NCI-H526 (cell line): ENCODE results near the gene ZNF892.
A peak's percentile ranks its signal among the peaks of the same experiment; 100 is the strongest.

ENCODE experiments used
- DNase-seq, 2 experiments: peaks; one replicate each; lab custom pipeline; 2025; lab: John Stamatoyannopoulos, UW

ZNF892 gene

DNA sequence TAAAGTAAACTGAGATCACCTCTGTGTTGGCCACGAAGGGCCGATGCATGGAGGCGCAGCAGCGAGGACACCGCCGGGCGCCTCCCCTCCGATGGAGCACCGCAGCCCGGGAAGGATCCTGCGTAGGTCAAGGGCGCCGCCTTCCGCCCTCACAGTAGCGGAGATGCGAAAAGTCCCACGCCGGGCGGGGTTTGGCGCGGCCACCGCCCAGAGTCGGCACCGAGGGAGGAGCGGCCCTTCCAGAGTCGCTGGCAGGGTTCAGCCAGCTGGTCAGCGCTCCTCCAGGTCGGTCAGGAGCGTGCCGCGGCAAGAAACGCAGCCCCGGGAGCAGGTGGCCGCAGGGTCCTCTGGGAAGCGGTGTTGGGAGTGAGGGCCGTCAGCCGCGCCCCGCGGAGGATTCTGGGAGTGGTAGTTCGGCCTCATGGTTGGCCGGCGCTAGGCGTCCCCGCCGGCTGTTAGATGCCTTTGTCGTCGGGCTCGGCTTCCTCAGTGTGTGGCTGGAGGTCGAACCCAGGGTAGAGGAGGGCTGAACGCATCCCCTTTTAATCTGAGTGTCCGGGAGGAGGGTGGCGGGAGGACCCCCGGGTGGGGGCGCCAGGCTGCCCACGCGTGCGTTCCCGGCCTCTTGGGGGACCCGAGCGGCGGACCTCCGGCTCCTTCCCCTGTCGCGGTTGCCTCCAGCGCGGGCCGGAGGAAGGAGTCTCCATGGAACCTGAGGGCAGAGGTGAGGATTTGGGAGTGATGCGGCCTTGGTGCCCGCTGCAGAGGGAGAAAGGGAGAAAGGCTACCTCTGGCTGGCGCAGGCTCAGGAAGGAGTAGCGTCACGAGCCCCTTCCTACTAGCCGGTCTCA is at the start of gene ZNF892:
ZNF892 (plus strand) TSS at position 411 of the 851 bp plus-strand sequence; CDS start at position 706, 295 bp downstream.
- DNase-seq: peak; percentile 83 to 95

GRCh38 chr2:95158441-95158840 is 48.9 kb upstream of the ZNF892 start:
- DNase-seq: peak in 1 of 2 experiments; percentile 4

DNA sequence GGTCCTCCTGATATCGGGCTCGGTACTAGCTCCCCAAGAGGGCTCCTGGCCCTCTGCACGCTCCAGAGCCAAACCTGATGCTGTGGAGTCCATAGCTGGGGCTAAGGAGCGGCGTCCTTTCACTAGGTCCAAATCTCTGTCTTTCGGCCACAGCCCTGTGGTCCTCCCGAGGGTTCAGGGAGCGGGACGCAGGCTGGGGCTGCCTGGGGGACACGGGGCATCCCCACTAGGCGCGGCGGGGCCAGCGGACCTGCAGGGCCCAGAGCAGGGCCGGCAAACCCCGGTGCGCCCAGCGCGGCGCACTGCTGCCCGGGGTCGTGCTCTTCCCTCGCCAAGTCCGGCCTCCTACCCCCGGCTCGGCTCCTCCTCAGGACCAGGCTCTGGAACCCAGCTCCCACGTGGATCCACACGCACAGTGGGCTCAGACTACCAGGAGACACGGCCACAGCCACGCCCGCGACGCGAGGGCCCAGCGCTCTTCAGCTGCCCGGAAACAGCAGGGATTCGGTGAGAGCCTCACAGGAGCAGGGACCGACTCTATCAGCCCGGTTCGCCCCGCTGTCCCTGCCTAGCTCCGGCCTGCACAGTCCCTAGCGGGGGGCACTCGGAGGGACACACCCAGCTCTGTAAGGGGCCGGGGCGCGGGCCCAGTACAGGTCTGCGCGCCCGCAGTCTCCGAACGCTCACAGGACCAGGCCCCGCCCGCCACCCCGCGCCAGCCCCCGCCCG is 48.3 kb upstream of the ZNF892 start:
- DNase-seq: peak in 1 of 2 experiments; percentile 67

DNA sequence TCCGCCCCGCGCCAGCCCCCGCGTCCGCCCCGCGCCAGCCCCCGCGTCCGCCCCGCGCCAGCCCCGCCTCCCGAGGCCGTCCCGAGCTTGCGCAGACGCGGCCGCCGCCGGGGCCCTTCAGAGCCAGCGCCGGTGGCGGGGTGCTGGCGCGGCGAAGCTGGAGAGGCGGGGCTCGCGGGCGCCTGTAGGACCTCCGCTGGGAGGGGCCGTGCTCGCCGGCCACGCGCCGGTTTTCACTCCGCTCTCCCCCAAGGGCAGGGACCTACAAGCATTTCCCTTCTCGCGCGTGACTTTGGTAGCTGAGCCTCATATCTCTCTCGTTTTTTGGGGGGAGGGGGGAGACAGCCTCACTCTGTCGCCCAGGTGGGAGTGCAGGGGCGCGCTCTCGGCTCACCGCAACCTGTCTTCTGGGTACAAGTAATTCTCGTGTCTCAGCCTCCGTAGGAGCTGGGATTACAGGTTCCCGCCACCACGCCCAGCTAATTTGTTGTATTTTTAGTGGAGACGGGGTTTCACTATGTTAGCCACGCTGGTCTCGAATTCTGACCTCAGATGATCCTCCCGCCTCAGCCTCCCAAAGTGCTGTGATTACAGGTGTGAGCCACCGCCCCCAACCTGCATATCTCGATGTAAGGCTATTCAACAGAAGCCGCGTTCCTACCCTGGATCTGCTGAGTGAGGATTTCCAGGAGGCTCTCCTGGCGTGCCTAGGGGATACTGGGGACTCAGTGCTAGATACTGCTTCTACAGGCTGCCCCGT is 47.5 kb upstream of the ZNF892 start, which contains the start of gene ZNF514:
ZNF514 (minus strand) TSS at position 159 of the 760 bp plus-strand sequence. CDS start 6,595 bp downstream, outside the sequence.
- peak; percentile 8 to 87 for DNase-seq

GRCh38 chr2:95165030-95165370 is 42.3 kb upstream of the ZNF892 start:
- DNase-seq: no peak

DNA sequence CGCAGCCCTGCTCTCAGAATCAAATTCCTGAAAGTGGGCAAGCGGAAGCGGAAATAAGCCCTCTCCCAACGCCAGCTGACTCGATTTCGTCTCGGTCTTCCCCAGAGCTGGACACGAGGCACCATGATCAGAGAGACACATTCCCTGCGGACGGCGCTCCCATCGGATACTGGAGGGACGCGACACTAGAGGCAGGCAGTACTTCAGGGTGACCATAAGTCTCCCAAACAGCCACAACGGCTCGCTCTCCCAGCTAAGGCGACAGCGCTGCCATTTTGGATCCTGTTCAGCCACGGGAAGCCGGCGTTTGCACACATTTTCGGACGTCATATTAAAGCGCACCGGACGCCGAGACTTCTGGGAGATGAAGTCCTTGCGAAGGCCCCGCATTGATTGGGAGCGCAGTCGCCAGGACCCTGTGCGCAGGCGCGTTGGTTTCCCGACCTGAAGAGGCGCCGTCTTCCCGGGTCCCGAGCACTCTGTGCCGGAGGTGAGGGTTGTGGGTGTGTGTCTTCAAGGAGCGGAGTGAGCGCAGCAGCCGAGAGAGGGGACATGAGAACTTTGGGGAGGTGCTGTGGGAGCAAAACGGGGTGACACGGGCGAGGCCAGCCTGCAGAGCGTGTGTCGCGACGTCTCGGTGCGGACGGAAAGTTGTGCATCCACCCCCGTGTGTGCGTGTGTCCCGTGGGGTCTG is 41.8 kb upstream of the ZNF892 start, which contains the start of gene ZNF2:
ZNF2 (plus strand) TSS at position 439 of the 694 bp plus-strand sequence. CDS start 10,418 bp downstream, outside the sequence.
- DNase-seq: peak; percentile 96 to 99

DNA sequence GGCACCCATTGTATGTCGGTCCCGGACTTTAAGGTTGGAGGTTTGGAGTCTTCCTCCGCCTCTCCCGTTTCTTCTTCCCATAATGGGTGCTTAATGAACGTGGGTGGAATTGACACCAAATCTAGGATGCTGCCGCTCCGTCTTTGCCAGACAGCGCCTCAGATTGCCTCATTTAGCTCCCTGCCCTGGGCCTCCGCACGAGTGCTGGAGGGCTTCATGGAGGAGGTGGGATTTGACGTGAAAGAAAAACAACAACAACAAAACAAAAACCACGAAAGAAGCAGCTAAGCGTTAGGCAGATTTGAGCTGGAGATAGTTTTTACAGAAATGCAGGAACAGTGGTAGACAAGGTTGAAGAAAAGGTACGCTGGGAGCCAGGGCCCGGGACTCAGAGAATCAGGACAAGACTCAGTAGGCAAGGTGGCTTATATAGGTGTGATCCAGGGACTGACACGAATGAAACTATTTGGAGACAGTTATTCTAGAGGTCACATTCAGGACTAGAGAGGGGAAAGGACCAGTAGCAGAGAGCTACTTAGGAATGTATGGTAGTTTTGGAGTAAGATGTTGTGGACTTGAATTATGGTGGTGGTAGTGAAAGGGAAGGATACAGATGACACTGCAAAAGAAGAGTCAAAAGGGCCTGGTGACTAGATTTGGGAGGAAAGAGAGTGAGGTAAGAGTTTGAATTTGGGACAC is 41.1 kb upstream of the ZNF892 start:
- no peak for DNase-seq

DNA sequence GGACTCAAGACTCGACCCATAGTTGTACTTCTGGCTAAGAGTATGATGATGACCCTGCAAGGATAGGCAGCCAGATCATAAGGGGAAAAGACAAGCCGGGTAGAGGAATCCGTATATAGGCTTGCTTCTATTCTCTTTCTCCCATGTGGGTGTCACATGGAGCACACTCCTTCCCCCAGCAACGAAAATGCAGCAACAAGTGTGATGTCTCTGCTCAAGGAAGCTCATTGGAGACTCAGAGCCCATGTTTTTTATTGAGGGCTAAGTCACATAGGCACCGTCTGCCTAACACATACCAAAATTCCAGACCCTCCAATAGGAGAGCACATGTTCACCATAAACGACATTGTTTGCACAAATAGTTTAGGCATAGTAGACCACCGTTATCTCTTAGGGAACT is 35.4 kb upstream of the ZNF892 start:
- no peak for DNase-seq

GRCh38 chr2:95174031-95174542 is 33.2 kb upstream of the ZNF892 start:
- DNase-seq: no peak

- DNase-seq: no peak
Observed at GRCh38 chr2:95179451-95179850, 27.9 kb upstream of the ZNF892 start.

GRCh38 chr2:95181774-95182173 is 25.5 kb upstream of the ZNF892 start:
- no peak for DNase-seq

DNA sequence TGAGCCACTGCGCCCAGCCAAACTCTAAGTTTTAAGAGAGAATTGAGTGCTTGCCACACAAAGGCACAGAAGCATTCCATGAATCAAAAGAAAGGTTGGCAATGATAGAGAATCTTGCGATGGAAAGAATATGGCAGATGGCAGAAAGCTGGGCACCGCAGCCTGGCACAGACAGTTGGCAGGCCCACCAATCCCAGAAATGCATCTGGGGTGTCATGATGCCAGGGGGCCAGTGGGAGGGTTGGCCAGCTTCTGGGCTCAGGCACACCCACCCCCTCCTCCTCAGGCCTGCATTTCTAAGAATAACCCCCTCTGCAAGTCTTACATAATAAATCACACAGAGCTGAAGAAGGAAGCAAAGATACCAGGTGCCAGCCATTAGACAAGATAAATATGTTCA is 22.1 kb upstream of the ZNF892 start:
- no peak for DNase-seq

GRCh38 chr2:95185973-95186372 is 21.3 kb upstream of the ZNF892 start:
- no peak for DNase-seq

DNA sequence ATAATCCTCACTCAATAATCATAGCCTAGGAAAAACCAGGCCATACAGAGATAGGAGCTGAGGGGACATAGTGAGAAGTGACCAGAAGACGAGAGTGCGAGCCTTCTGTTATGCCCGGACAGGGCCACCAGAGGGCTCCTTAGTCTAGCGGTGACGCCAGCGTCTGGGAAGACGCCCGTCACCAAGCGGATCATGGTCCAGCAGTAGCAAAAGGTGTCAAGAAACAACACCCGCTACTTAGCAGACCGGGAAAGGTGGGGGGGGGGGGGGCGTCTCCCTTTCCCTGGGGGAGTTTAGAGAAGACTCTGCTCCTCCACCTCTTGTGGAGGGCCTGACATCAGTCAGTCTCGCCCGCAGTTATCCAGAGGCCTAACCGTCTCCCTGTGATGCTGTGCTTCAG is 14.4 kb upstream of the ZNF892 start:
- DNase-seq: peak in 1 of 2 experiments; percentile 16

DNA sequence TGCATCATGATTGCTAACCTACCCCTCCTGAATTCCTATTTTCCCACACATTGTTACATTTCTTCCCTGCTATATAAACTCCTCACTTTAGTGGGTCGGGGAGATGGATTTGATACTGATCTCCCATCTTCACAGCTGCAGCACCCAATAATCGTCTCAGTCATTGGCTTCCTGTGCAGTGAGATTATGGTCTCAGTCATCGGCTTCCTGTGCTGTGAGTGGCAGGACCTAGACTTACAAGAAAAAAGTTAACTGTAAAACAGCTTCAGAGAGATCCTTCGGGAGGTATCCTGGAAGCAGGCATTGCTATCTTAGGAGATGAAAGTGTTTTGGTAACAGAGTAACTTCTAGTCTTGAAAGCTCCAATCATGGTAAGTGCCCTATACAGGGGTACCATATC is 3.4 kb upstream of the ZNF892 start:
- no peak for DNase-seq

- DNase-seq: no peak
Observed at GRCh38 chr2:95204396-95204795, 2.9 kb upstream of the ZNF892 start.

DNA sequence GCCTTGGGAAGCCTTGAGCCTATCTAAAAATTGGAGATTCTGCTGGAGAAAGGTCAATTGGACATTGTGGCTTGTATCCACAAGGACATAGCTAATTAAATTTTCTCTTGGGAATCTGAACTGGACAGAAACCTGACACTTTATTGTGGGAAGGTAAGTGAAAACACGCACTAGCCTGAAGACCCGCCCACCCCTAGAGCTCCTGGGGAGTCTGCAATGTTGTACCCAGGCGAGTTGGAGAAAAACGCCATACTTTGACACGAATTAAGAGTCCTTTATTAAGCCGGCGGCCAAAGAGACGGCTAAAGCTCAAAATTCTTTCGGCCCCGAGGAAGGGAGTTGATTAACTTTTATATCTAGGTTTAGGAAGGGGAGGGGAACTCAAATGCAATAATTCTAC is 1.2 kb upstream of the ZNF892 start:
- DNase-seq: peak in 1 of 2 experiments; percentile 1

DNA sequence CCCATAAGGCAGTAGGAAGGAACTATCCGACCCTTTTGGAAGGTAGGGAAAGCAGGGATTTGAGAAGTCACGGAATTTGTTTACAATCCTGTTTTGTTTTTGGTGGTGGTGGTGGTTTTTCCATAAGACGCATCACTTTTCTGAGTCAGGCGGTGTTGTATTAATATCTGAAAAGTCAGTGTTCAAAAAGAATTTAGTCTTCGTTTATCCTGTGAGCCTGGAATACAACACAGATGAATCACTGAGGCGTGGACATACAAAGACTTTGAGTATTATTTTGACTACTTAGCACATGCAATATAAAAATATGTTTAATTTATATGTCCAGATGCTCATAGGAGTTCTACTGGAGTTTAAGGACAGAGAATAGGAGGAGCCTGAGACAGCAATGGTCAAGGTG is 785 bp downstream of the ZNF892 start:
- peak in 1 of 2 experiments; percentile 2 for DNase-seq

DNA sequence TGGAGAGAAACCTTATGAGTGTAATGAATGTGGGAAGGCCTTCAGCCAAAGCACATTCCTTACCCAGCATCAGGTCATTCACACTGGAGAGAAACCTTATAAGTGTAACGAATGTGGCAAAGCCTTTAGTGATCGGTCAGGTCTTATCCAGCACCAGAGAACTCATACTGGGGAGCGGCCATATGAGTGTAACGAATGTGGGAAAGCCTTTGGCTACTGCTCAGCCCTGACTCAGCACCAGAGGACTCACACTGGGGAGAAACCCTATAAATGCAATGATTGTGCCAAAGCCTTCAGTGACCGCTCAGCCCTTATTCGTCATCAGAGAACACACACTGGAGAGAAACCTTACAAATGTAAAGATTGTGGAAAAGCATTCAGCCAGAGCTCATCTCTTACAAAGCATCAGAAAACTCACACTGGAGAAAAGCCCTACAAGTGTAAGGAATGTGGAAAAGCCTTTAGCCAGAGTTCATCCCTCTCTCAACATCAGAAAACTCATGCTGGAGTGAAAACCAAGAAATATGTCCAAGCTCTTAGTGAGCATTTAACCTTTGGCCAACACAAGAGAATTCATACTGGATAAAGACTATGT is 7.8 kb downstream of the ZNF892 start:
- DNase-seq: no peak

GRCh38 chr2:95220449-95220848 is 13.1 kb downstream of the ZNF892 start:
- no peak for DNase-seq
